ENCODE measurements around the gene DNAL4. TPM values are rescaled to one million over a fixed set of nuclear protein-coding genes. Genes with fewer than 3 reads are reported as not detected.

Gene DNAL4
- total and polyA plus RNA-seq, 2 of the 4 experiments (the other 2 are of a cell fraction): 6.1 to 12.1 TPM

GRCh38 chr22:38775656-38776055 lies 18.3 kb downstream of the DNAL4 start:
- TF ChIP-seq CEBPB (IDR thresholded peaks at IDR 0.05; ENCODE audit: low read depth, low read length): no peak
- no peak for TF ChIP-seq NFE2L2 (IDR thresholded peaks at IDR 0.05; ENCODE audit: low read depth, low read length)
- no peak for TF ChIP-seq RAD21 (IDR thresholded peaks at IDR 0.05; ENCODE audit: low read length)
- TF ChIP-seq RFX5 (IDR thresholded peaks at IDR 0.05; ENCODE audit: low read depth, low read length): no peak
- no peak for TF ChIP-seq MAFK (IDR thresholded peaks at IDR 0.05; ENCODE audit: low read depth, low read length)
- TF ChIP-seq MAZ (IDR thresholded peaks at IDR 0.05; ENCODE audit: borderline replicate concordance, low read depth, low read length): no peak
- TF ChIP-seq CTCF (conservative IDR thresholded peaks at IDR 0.05; ENCODE audit: low read depth, low read length): no peak
- TF ChIP-seq RCOR1 (IDR thresholded peaks at IDR 0.05; ENCODE audit: insufficient replicate concordance, low read length): no peak
- no peak for TF ChIP-seq BHLHE40 (IDR thresholded peaks at IDR 0.05; ENCODE audit: low read depth, low read length)
- no peak for TF ChIP-seq ELK1 (IDR thresholded peaks at IDR 0.05; ENCODE audit: borderline replicate concordance, low read depth, low read length)
- no peak for TF ChIP-seq FOS (IDR thresholded peaks at IDR 0.05; ENCODE audit: low read depth, low read length)
- ATAC-seq (ENCODE audit: low read depth) (peak; percentile 29), DNase-seq (no peak)
- no peak overlapping the region for H4K91ac ChIP-seq (ENCODE audit: insufficient read depth, low read depth, low read length)
- peak overlapping the region; percentile 18 for H2AFZ ChIP-seq (replicated peaks; ENCODE audit: low read length, poor library complexity)
- H3K4ac ChIP-seq (ENCODE audit: low read depth, low read length): no peak overlapping the region
- no peak overlapping the region for H4K8ac ChIP-seq (ENCODE audit: low read depth in 2 of 2, low read length in 2 of 2)
- H3K9me3 ChIP-seq (ENCODE audit: control insufficient read depth, insufficient read depth, low read length): no peaks in the 10 kb centered on the region
- peaks cover 10% of the 10 kb centered on the region; the same call in 1 of the 2 replicates for H3K36me3 ChIP-seq (ENCODE audit: control insufficient read depth, insufficient read depth, low read length)
- H2BK20ac ChIP-seq (ENCODE audit: low read depth, low read length): no peak overlapping the region
- no peak overlapping the region for H3K56ac ChIP-seq (ENCODE audit: extremely low read depth, insufficient read depth, low read length)
- no peaks in the 10 kb centered on the region for H3K9me1 ChIP-seq (ENCODE audit: insufficient read depth, low read length)
- H4K20me1 ChIP-seq (ENCODE audit: insufficient read depth, low read length): no peaks in the 10 kb centered on the region
- H2BK5ac ChIP-seq (ENCODE audit: low read depth, low read length, poor library complexity, severe bottlenecking): no peak overlapping the region
- BruUV-seq (replicated peaks): no TSS peak
- ChIA-PET POLR2A (ENCODE audit: unreplicated experiment) (interaction anchor here (0.6 kb wide), 1 partner anchor 171 kb away, joined by 3 read pairs; no protein-coding TSS in a partner anchor), CTCF (no interaction called here)
- no peak overlapping the region for H3K18ac ChIP-seq (ENCODE audit: low read depth, low read length)
- 0 out of 4 replicates have a peak, but pooled peaks cover 0 to 1% of the 10 kb centered on the region in 2 experiments for H3K79me1 ChIP-seq (ENCODE audit: low read depth in 1 of 2, low read length in 2 of 2)
- H3K4me2 ChIP-seq (ENCODE audit: low read depth, low read length): no peak overlapping the region
- H2AK9ac ChIP-seq (replicated peaks; ENCODE audit: low read depth, low read length, poor library complexity): peak overlapping the region; percentile 3
- no peak overlapping the region for H3K9ac ChIP-seq (ENCODE audit: low read depth, low read length)
- intact Hi-C loops (cut with micrococcal nuclease): no loop called here
- no CpG with 5 or more reads among the region's 13 CpGs for WGBS, 2 experiments (ENCODE audit: extremely low coverage in 2 of 2, insufficient read length in 1 of 2)
- H2AK5ac ChIP-seq (ENCODE audit: low read depth, low read length): no peak overlapping the region
- H2BK15ac ChIP-seq (ENCODE audit: low read depth, low read length): no peak overlapping the region
- no peak overlapping the region for H3K23ac ChIP-seq (ENCODE audit: low read depth, low read length)
- no peak overlapping the region for H4K5ac ChIP-seq (ENCODE audit: low read depth, low read length)
- H3K4me1 ChIP-seq (ENCODE audit: control insufficient read depth, insufficient read depth, low read length): no peaks in the 10 kb centered on the region
- H2BK120ac ChIP-seq (ENCODE audit: low read depth, low read length): no peak overlapping the region
- dilution Hi-C loops (cut with HindIII; ENCODE audit: low sequenced_read_pairs, unreplicated experiment): no loop called here
- no peak overlapping the region for H3K14ac ChIP-seq (replicated peaks; ENCODE audit: low read depth, low read length)
- no peak overlapping the region for H3K4me3 ChIP-seq (ENCODE audit: insufficient read depth, low read depth, low read length)
- no peak overlapping the region for H3K27ac ChIP-seq (ENCODE audit: insufficient read depth, low read length)
- H3K27me3 ChIP-seq (ENCODE audit: control insufficient read depth, insufficient read depth, low read length): no peaks in the 10 kb centered on the region
- in situ Hi-C loops (cut with MboI; ENCODE audit: low sequenced_read_pairs): no loop called here
